GM18502 (cell line): Measurements from ENCODE around the gene FGD5.

ENCODE experiments used
- ATAC-seq: cut with Tn5 transposase; IDR thresholded peaks from one replicate; pipeline ENCODE4 v1.9.1; 2021; ENCODE audit warnings: mild to moderate bottlenecking; ENCODE audit not compliant: unreplicated experiment, poor library complexity

Gene FGD5

GRCh38 chr3:14871456-14872200 is 52.9 kb downstream of the FGD5 start:
- no peak for ATAC-seq

DNA sequence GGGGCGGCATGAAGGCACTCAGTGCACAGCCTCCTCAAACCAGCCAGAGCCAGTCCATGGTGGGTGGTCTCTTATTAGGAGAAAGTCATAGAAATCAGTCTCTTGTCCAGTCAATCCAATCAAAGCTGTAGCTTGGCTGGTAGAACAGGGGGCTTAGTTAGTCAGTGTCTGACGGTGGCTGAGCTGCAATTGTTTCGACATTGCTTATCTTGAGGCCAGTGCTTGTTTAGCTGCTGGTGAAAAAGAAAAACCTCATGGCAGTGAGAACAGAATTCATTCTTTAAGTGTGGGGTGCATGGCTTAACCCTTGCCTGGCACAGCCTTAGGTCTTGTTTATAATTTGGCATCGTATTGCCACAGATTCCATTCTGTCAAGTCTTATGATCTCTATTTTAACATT is 53.9 kb downstream of the FGD5 start:
- no peak for ATAC-seq

DNA sequence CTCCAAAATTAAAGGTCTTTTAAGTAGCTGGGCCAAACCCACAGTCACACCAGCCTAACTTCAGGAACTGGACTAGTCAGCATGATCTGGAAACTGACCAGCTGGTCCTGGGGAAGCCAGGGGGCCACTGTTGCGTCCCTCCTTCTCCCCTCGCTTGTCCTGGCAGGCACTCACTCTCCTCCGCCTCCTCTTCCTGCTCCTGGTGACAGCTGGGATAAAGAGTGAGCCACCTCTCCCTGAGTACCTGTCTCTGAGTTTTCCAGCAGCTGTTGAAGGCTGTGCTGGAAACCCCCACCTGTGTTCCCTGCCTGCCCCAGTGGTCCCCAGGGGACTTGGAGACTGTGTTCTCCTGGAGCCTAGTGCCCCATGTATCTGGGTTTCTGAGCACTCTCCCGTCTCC is 56.0 kb downstream of the FGD5 start:
- no peak for ATAC-seq

GRCh38 chr3:14875411-14876175 is 56.8 kb downstream of the FGD5 start:
- ATAC-seq, result no peak

DNA sequence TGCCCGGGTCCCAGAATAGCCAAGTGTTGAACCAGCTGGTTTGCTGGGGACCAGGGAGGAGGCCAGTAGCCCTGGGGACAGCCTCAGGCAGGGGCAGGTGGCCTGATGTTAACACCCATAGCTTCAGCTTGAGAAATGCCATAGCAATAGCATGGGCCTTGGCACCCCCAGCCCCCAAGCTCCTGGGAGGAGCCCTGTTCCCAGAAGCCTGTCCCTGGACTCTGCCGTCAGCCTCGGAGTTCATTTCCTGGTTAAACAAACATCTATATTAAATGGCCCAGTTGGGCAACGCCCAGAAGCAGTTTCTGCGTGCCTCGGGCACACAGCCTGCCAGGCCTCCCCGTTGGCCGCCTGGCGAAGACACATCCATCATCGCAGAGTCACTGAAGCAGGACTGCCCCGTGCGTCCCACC is 58.2 kb downstream of the FGD5 start:
- no peak for ATAC-seq

DNA sequence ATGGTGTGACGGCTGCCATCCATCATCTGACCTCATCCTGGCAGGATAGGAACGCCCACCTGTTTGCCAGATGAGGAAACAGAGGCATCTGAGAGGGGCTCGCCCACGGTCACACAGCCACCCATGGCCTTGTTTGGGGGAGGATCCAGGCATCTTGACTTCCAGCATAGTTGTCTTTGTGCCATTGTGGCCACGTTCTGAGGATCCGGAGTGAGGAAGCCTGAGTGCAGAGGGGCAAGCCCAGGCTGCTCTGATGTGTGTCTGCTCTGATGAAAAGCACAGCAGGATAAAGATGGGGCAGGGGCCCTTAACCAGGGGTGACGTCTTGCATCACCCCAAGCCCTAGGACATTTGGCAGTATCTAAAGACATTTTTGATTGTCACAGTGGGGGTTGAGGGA is 58.7 kb downstream of the FGD5 start:
- no peak for ATAC-seq

DNA sequence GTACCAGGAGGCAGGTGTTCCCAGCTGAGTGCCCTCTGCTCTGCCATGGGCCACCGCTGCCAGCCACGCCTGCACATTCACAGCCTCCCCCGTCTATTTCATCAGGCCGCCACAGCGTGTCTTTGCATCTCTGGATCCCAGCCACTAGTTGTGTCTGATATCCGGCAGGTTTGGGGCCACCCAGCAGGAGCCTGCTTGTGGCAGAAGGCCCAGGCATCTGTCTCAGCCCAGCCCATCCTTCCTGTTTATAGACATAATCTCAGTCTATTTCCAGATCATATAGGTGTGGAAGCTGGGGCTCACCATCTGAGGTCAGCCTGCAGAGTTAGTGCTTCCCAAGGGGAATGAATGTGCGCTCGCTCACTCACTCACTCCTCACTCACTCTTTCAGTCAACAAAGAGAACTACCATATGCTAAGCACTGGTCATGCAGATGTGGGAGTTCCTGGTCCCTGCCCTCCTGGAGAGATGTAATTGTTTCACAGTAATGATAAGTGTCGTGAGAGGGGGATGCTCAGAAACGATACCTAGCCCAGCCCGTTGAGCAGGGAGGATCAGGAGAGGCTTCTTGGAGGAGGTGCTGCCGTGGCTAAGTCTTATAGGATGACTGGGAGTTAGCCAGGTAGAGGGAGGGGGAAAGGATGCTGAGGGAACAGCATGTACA is 60.6 kb downstream of the FGD5 start:
- ATAC-seq, result no peak

DNA sequence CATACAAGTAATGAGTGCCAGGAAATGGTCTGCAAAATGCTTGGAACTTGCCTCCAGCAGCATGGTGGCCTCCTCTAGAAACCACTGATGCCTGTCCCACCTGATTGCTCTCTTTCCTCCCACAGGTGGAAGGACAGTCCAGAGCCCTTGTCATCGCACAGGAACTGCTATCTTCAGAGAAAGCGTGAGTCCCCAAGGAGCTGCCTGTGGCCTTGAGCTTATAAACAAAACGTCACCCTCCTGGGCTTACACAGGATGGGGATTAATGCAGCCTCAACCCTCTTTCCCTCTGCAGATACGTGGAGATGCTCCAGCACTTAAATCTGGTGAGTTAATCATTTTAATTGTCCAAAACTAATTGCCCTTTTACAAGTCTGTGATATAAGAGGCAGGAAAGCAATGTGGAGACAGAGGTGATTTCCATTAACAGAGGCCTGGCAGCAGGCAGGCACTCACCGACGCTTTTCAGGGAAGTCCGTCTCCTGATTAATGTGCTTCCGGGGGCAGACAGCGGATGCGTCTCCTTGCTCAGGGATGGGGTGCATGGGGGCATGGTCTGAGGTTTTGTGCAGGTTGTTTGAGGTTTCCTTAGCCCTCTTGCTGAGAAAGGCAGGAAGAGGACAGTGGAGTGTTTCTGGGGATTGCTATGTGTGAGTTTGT is 61.8 kb downstream of the FGD5 start:
- no peak for ATAC-seq

DNA sequence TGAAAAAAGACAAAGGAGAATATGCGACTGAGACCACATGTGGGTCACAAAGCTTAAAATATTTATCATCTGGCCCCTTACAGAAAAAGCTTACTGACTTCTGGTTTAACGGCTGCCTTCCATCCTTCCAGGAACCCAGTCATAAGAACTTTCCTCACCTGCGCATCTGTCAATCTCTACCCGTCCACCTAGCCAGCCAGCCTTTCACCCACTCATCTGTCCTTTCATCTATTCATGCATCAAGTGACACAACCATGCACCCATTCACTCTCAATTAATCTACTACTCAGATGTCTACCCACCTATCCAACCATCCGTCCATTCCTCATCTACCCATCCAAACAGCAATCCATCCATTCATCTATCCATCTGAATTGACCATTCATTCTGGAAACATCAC is 64.5 kb downstream of the FGD5 start:
- ATAC-seq, result no peak

GRCh38 chr3:14884665-14885064 is 65.9 kb downstream of the FGD5 start:
- ATAC-seq, result no peak

GRCh38 chr3:14885307-14885706 is 66.5 kb downstream of the FGD5 start:
- ATAC-seq, result no peak

GRCh38 chr3:14886101-14886500 is 67.3 kb downstream of the FGD5 start:
- ATAC-seq, result no peak

DNA sequence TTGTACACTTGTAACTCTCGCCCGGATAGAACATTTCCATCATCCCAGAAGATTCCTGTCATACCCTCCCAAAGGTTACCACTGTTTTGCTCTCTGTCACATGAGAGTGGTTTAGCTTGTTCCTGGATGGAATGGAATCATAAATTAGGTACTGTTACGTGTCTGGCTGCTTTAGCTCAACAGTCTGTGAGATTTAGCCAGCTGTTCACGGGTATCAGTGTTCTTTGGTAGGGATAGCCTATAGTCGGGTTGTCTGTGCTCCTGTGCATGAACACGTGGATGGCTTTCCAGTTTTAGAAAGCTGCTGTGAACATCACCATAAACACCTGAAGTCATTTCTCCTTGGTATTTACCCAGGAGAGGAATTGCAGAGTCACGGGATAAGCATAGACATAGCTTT is 70.4 kb downstream of the FGD5 start:
- no peak for ATAC-seq

DNA sequence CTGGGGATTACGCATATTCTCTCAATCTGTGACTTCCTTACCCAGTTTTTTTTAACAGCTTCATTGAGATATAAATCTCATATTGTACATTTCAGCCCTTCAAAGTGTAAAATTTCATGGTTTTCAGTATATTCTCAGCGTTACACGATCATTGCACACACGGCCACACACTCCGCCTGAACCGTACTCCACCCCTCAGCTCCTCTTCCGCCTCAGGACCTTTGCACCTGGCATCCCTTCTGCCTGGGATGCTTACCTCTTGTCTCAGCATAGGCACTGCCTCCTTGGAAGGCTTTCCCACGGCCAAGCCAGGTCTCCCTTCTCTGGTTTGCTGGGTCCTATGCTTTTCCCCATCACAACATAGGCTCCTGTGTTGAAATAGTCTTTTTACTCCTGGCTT is 71.2 kb downstream of the FGD5 start:
- ATAC-seq, result no peak

DNA sequence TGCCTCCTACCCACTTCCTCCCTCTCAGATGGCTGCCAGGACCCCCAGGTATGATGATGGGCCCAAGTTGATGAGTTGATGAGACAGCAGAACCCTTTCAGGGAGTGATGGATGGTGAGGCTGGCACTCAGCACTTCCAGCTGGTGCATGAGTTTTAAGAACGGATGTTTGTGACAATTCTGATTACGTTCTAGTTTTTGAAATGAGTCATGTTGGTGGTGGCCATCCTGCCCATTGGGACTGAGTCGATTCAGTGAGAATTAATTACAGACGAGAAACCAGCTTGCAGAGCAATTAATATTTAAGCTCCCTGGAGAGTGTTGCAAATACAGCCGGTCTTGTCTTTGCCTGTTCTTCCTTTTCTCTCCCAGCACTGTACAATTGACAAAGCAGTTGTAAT is 71.7 kb downstream of the FGD5 start:
- ATAC-seq, result no peak

DNA sequence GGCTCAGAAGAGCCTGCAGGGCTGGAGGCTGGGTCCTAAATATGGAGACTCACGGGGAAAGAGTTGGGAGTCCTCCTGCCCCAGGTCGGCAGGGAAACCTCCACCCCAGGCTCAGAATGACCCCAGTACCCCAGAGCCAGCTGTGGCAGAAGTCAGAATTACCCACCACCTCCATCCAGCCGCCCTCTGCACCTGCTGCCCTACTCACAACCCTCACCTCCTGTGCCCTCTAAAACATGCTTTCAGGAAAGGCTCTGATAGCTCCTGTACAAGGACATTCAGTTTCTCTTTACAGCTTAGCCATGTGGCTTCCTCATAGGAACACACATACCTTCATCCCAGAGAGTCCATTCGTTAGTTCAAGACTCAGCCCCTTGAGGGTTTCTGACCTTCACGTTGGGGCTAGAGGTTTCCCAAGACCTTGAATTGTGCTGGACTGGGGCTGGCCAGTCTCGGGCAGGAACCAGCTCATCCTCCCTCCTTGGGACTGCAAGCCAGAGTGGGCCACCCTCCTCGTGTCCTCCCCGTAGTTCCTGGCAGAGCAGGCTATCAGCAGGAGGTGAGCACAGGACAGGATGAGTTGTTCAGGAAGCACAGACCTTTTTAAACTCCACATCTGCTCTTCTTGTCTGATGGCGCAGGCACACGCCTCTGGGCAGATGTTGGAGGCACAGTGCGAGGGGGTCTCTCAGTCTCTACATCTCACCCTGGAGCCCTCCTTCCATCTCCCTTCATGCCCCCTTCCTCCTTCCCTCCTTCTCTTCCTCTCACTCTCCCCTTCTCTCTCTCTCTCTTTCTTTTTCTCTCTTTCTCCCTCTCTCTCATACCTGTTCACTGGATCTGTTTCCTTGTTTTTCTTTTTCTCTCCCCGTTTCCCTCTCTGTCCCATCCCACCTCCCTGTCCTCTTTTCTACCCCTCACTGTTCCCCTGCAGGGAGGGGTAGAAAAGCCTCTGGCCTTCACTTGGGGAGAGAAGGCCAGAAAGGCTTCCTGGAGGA is 72.7 kb downstream of the FGD5 start:
- ATAC-seq, result no peak

DNA sequence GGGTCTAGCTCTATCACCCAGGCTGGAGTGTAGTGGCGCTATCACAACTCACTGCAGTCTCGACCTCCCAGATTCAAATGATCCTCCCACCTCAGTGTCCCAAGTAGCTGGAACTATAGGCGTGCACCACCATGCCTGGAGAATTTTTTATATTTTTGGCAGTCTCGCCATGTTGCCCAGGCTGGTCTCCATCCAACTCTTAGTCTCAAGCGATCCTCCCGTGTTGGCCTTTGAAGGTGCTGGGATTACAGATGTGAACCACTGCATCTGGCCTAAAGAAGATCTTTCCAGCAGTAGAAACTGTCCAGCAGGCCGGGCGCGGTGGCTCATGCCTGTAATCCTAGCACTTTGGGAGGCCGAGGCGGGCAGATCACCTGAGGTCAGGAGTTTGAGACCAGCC is 73.5 kb downstream of the FGD5 start:
- no peak for ATAC-seq

- no peak for ATAC-seq
These were observed 75.3 kb downstream of the FGD5 start for GRCh38 chr3:14894085-14894484.

- ATAC-seq, result no peak
These were observed 78.5 kb downstream of the FGD5 start for GRCh38 chr3:14897266-14897665.

- ATAC-seq, result no peak
These were observed 80.2 kb downstream of the FGD5 start for GRCh38 chr3:14898929-14899328.
